ENCODE data around the gene NT5DC2.

Gene NT5DC2

GRCh38 chr3:52518723-52519444, 14.8 kb downstream of the NT5DC2 start:
- DNase-seq (ENCODE audit: low read depth, low spot score) = no peak
- ChIA-PET POLR2A (no interaction called here), CTCF (interaction anchor here (0.8 kb wide), 1 partner anchor 11 kb away, joined by 3 read pairs; no protein-coding TSS in a partner anchor)
- no peak for TF ChIP-seq CTCF (IDR thresholded peaks at IDR 0.05; ENCODE audit: insufficient read depth, low read length, missing control alignments)
- peak overlapping the region; percentile 43 for H3K4me3 ChIP-seq (ENCODE audit: low read depth, low read length)

- ChIA-PET POLR2A (no interaction called here), CTCF (interaction anchor here (0.8 to 1.0 kb wide), 2 partner anchors 12 to 90 kb away, joined by 3 read pairs; no protein-coding TSS in a partner anchor)
- no peak for DNase-seq (ENCODE audit: low read depth, low spot score)
- peak overlapping the region; percentile 18 for H3K4me3 ChIP-seq (ENCODE audit: low read depth, low read length)
- TF ChIP-seq CTCF (IDR thresholded peaks at IDR 0.05; ENCODE audit: insufficient read depth, low read length, missing control alignments) = no peak
These were observed 15.6 kb downstream of the NT5DC2 start for GRCh38 chr3:52517796-52518722.

GRCh38 chr3:52516509-52517195, 17.0 kb downstream of the NT5DC2 start:
- no peak for DNase-seq (ENCODE audit: low read depth, low spot score)
- no peak overlapping the region for H3K4me3 ChIP-seq (ENCODE audit: low read depth, low read length)
- ChIA-PET CTCF (interaction anchor here (1.0 kb wide), 1 partner anchor 89 kb away, joined by 3 read pairs; no protein-coding TSS in a partner anchor), POLR2A (no interaction called here)
- no peak for TF ChIP-seq CTCF (IDR thresholded peaks at IDR 0.05; ENCODE audit: insufficient read depth, low read length, missing control alignments)

- no peak overlapping the region for H3K4me3 ChIP-seq (ENCODE audit: low read depth, low read length)
- no peak for TF ChIP-seq CTCF (IDR thresholded peaks at IDR 0.05; ENCODE audit: insufficient read depth, low read length, missing control alignments)
- no peak for DNase-seq (ENCODE audit: low read depth, low spot score)
- ChIA-PET CTCF (no interaction called here), POLR2A (no interaction called here)
These were observed 18.5 kb downstream of the NT5DC2 start for GRCh38 chr3:52515192-52515591.

GRCh38 chr3:52514576-52514975, 19.1 kb downstream of the NT5DC2 start:
- no peak for DNase-seq (ENCODE audit: low read depth, low spot score)

More at GRCh38 chr3:52514576-52514975, 19.1 kb downstream of the NT5DC2 start:
- ChIA-PET CTCF (no interaction called here), POLR2A (no interaction called here)
- TF ChIP-seq CTCF (IDR thresholded peaks at IDR 0.05; ENCODE audit: insufficient read depth, low read length, missing control alignments) = no peak
- no peak overlapping the region for H3K4me3 ChIP-seq (ENCODE audit: low read depth, low read length)

Measured in AG04449 (cell line).